ENCODE data around the gene GBF1. TPM values are rescaled to one million over a fixed set of nuclear protein-coding genes. Genes with fewer than 3 reads are reported as not detected.
A peak's percentile ranks its signal among the peaks of the same experiment; 100 is the strongest.

The GBF1 gene
- total RNA-seq, 2 donors from 2014 or later, result 23.1 to 24.1 TPM

DNA sequence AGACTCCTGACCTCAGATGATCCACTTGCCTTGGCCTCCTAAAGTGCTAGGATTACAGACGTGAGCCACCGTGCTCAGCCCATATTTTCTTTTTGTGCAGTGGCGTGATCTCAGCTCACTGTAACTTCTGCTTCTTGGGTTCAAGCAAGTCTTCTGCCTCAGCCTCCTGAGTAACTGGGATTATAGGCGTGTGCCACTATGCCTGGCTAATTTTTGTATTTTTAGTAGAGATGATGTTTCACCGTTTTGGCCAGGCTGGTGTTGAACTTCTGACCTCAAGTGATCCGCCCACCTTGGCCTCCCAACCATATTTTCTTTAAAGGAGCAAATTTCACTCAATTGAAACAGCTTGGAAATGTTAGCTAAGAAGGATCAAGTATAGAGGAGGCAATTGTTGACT is 16.5 kb downstream of the GBF1 start:
- intact Hi-C loops (cut with DNase I), result no loop called here
- 63 to 85% methylated on average over 5 to 6 of the region's 6 CpGs for WGBS, 2 donors
- peaks cover 0 to 9% of the 10 kb centered on the region in 2 donors for H3K36me3 ChIP-seq (replicated peaks in 1 of 2; ENCODE audit: insufficient read depth in 1 of 2, low read depth in 2 of 2)

DNA sequence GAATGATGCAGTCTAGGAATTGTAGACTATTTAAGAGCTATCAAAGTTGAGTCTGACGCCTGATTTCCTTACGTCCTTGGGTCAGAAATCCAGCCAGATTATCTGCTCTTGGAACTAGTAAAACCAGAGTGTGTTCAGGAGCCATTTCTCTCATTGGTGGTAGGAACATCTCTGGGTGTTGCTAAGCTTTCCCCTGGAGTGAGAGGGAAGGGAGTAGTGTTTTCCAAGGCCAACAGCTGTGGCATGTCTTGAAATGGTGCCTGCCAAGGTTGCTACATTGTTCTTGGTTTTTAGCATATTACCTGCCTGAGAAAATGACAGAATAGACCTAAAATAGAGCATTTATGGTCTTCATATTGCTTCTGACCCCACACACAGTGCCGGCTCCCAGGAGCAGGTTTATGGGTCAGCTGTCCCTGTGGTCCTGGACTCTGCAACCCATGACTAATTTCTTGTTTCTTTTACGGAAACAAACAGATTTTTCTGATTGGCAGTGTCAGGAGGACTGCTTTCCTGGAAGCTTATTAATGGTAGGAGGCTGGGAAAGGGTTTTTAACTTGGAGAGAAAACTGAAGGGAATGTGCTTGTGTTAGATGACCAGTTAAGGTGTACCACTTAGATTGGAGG is 17.5 kb downstream of the GBF1 start:
- intact Hi-C loops (cut with DNase I), result no loop called here
- 51 to 66% methylated on average over 3 to 4 of the region's 4 CpGs for WGBS, 2 donors
- no peak for TF ChIP-seq POLR2A (IDR thresholded peaks at IDR 0.05)
- TF ChIP-seq, protein P1, sequence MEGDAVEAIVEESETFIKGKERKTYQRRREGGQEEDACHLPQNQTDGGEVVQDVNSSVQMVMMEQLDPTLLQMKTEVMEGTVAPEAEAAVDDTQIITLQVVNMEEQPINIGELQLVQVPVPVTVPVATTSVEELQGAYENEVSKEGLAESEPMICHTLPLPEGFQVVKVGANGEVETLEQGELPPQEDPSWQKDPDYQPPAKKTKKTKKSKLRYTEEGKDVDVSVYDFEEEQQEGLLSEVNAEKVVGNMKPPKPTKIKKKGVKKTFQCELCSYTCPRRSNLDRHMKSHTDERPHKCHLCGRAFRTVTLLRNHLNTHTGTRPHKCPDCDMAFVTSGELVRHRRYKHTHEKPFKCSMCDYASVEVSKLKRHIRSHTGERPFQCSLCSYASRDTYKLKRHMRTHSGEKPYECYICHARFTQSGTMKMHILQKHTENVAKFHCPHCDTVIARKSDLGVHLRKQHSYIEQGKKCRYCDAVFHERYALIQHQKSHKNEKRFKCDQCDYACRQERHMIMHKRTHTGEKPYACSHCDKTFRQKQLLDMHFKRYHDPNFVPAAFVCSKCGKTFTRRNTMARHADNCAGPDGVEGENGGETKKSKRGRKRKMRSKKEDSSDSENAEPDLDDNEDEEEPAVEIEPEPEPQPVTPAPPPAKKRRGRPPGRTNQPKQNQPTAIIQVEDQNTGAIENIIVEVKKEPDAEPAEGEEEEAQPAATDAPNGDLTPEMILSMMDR (IDR thresholded peaks at IDR 0.05), result no peak
- DNase-seq (peak in 1 of 4 donors; percentile 23), ATAC-seq (peak; percentile 75)
- Histone ChIP-seq H3K27ac (peak overlapping the region in 2 of 4 donors; percentile 47 to 57), H3K4me3 (no peak overlapping the region), H3K36me3 (replicated peaks in 1 of 2; ENCODE audit: insufficient read depth in 1 of 2, low read depth in 2 of 2) (peaks cover 0 to 9% of the 10 kb centered on the region in 2 donors), H3K9me3 (no peaks in the 10 kb centered on the region), H3K27me3 (no peaks in the 10 kb centered on the region), H3K4me1 (peaks cover 32% of the 10 kb centered on the region)

More for the DNA sequence above, 16.5 kb downstream of the GBF1 start:
- H3K27ac ChIP-seq, result peak overlapping the region in 1 of 4 donors; percentile 57
- peaks cover 32% of the 10 kb centered on the region for H3K4me1 ChIP-seq
- no peaks in the 10 kb centered on the region for H3K27me3 ChIP-seq
- no peak overlapping the region for H3K4me3 ChIP-seq
- DNase-seq, result no peak
- H3K9me3 ChIP-seq, result no peaks in the 10 kb centered on the region
- ATAC-seq, result no peak
- TF ChIP-seq, protein P1 (IDR thresholded peaks at IDR 0.05), result no peak
- TF ChIP-seq POLR2A (IDR thresholded peaks at IDR 0.05), result no peak

DNA sequence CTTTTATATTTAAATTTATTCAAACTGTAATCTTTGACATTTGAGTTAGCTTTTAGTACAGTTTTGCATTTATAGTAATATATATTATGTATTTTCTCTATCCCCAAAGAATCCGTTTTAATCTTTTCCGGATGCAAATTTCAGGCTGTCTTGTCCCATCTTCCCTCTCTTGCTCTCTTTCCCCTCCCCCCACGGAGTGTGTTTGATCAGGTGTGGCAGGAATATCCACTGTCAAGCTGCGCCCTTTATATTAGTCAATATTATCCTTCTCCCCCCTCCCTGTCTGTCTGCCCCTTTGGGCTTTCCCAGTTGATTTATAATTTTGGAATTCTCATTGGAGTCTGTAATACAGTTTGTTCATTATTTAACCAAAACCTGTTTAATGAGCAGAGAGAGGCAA is 19.0 kb downstream of the GBF1 start:
- ATAC-seq (no peak), DNase-seq (no peak)
- no peaks in the 10 kb centered on the region for H3K9me3 ChIP-seq
- no peaks in the 10 kb centered on the region for H3K27me3 ChIP-seq
- WGBS, 2 donors, result 30 to 46% methylated on average over 4 of the region's 4 CpGs
- peaks cover 32% of the 10 kb centered on the region for H3K4me1 ChIP-seq
- H3K4me3 ChIP-seq, result no peak overlapping the region
- TF ChIP-seq, protein P1 (IDR thresholded peaks at IDR 0.05), result no peak
- TF ChIP-seq POLR2A (IDR thresholded peaks at IDR 0.05), result no peak
- intact Hi-C loops (cut with DNase I), result no loop called here
- no peak overlapping the region for H3K27ac ChIP-seq
- peaks cover 0 to 9% of the 10 kb centered on the region in 2 donors for H3K36me3 ChIP-seq (replicated peaks in 1 of 2; ENCODE audit: insufficient read depth in 1 of 2, low read depth in 2 of 2)

DNA sequence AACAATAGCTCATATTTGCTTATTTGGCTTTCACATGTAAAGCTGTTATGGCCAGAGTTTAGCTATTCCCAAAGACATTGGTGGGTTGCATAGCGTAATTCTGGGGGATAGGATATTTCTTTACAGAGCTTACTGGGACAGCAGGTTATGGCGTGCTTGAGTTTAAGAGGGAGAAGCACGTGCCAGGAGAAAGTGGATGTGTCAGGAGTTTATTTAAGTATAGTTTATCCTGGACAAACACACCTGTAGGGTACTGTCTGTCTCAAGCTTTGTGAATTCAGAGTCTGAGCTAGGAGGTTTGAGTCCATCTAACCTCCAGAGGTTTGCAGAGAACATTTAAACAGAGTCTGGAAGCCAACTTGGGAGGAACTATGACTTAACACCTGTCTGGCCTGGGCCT is 21.3 kb downstream of the GBF1 start:
- intact Hi-C loops (cut with DNase I), result no loop called here
- H3K27ac ChIP-seq, result peak overlapping the region in 1 of 4 donors; percentile 3
- WGBS, 2 donors, result 87 to 88% methylated on average over 3 of the region's 3 CpGs

More for the DNA sequence above, 21.3 kb downstream of the GBF1 start:
- TF ChIP-seq, protein P1 (IDR thresholded peaks at IDR 0.05), result no peak
- TF ChIP-seq POLR2A (IDR thresholded peaks at IDR 0.05), result no peak
- H3K4me3 ChIP-seq, result no peak overlapping the region
- no peaks in the 10 kb centered on the region for H3K9me3 ChIP-seq
- ATAC-seq (no peak), DNase-seq (no peak)
- H3K4me1 ChIP-seq, result peaks cover 31% of the 10 kb centered on the region
- no peaks in the 10 kb centered on the region for H3K27me3 ChIP-seq
- H3K36me3 ChIP-seq (replicated peaks in 1 of 2; ENCODE audit: insufficient read depth in 1 of 2, low read depth in 2 of 2), result peaks cover 0 to 2% of the 10 kb centered on the region in 2 donors

Measured in body of pancreas (tissue), 4 donors.